ENCODE data around the gene RBFOX2.
"Not testable (repeated sequence)": the region's sequence is repeated elsewhere in the genome, so short reads cannot be mapped to it uniquely, and the experiment has no call there.

Gene RBFOX2

GRCh38 chr22:35799150-35799549, 229.5 kb downstream of the RBFOX2 start:
- TF ChIP-seq CTCF (IDR thresholded peaks at IDR 0.05): no peak
- TF ChIP-seq ZFX (IDR thresholded peaks at IDR 0.05; ENCODE audit: borderline replicate concordance): no peak
- no peak overlapping the region for H3K27ac ChIP-seq

DNA sequence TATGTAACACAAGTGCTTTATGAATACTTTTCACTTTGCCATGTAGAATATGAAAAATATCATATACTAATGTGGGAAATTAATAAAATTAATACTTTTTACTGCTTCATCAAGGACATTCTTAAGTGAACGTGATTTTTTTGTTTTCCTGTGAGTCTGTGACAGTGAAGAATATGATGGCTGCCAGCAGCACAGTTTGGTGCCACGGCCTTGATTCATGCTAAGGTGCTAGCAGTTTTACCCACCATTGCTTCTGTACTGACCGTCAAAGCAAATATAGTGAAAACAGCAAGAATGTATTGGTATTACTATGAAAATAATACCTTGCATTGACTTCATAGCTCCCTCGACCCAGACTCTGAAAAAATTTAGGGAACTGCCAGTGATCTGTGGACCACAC, 231.2 kb downstream of the RBFOX2 start:
- TF ChIP-seq ZFX (IDR thresholded peaks at IDR 0.05; ENCODE audit: borderline replicate concordance) (no peak), CTCF (IDR thresholded peaks at IDR 0.05) (no peak)
- no peak overlapping the region for H3K27ac ChIP-seq

- no peak for TF ChIP-seq ZFX (IDR thresholded peaks at IDR 0.05; ENCODE audit: borderline replicate concordance)
- no peak for TF ChIP-seq CTCF (IDR thresholded peaks at IDR 0.05)
- H3K27ac ChIP-seq: no peak overlapping the region
These were observed 233.1 kb downstream of the RBFOX2 start for GRCh38 chr22:35795476-35795875.

DNA sequence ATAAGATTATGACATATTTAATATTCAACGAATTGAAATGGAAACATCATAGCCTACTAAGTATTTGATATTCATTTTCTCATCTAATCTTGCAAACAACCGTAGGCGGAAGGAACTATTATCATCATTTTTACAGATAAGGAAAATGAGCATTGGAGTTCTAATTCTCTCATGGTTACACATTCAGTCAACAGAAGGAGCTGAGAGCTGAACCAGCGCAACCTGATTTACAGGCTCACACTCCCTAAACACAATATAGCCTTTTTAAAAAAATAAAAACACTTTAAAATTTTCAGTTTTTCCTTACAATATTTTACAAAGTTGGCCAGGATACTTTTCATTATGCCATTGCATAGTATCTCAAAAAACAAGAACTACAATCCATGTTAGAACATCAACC, 236.1 kb downstream of the RBFOX2 start:
- no peak overlapping the region for H3K27ac ChIP-seq
- TF ChIP-seq CTCF (IDR thresholded peaks at IDR 0.05): no peak
- TF ChIP-seq ZFX (IDR thresholded peaks at IDR 0.05; ENCODE audit: borderline replicate concordance): no peak

DNA sequence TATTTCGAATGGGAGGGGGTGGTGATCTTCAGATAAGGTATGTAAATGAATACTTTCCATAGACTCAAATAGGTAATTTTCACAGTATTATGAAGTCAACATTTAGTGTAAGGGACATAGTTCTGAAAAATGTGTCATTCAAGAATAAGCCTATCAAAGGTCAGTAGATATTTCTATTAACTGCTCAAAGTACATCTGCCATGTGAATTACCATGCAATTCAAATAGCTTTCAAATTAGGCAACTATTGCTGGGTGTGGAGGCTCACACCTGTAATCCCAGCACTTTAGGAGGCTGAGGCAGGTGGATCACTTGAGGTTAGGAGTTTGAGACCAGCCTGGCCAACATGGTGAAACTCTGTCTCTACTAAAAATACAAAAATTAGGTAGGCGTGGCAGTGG, 236.8 kb downstream of the RBFOX2 start:
- H3K27ac ChIP-seq: not testable (repeated sequence)

DNA sequence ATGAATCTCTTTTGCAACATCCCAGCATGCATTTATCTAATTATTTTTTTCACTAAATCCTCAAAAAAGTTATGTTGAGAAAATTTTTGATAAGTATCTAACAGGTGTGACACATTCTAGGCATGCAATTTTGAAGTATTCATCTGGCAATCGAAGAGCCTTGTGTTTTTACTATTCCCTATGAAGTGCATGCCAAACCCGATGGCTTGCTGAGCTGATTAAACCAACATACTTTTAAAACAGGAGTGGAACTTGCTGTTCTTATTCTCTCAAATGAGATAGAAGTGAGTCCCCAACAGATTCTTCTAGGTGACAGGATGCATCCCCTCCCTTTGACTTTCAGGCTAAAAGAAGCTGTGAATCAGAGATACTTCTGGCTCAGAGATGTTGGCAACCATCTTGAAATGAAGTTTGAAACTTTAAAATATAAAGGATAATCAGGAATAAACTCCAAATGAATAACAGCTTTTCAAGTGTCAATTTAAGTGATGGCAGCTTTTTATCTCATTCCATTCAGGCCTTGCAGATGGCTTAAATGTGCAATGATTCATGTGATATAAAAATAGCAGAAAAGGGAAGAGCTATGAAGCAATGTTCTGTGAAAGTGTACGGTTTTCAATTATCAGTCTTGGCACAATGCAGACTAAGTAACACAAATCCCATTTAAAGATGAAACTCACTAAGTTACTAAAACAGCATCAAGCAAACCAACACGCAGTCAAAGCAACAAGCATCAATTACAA, 243.3 kb downstream of the RBFOX2 start:
- H3K27ac ChIP-seq: no peak overlapping the region

GRCh38 chr22:35784633-35785032, 244.0 kb downstream of the RBFOX2 start:
- H3K27ac ChIP-seq: no peak overlapping the region
- TF ChIP-seq CTCF (IDR thresholded peaks at IDR 0.05) (no peak), ZFX (IDR thresholded peaks at IDR 0.05; ENCODE audit: borderline replicate concordance) (no peak)

More for the DNA sequence above, 243.3 kb downstream of the RBFOX2 start:
- TF ChIP-seq CTCF (IDR thresholded peaks at IDR 0.05) (no peak), ZFX (IDR thresholded peaks at IDR 0.05; ENCODE audit: borderline replicate concordance) (no peak)
